GM10266 (cell line): ENCODE results near the gene F2R.
"Not testable (repeated sequence)": the region's sequence is repeated elsewhere in the genome, so short reads cannot be mapped to it uniquely, and the experiment has no call there.

Source experiments
- DNase-seq: peaks from one replicate; pipeline ENCODE4 v3.0.0; 2012; ENCODE audit errors: extremely low spot score
- CTCF ChIP-seq: IDR thresholded peaks from 2 replicates; pipeline ENCODE4 v1.5.1; 2012; ENCODE audit warnings: mild to moderate bottlenecking, low read depth; ENCODE audit not compliant: control insufficient read depth, insufficient read depth; ENCODE audit errors: missing control alignments

F2R gene

GRCh38 chr5:76757049-76757448 is 41.1 kb downstream of the F2R start:
- DNase-seq: no peak
- no peak for TF ChIP-seq CTCF

GRCh38 chr5:76761118-76761517 is 45.2 kb downstream of the F2R start:
- DNase-seq: not testable (repeated sequence)

- DNase-seq: no peak
- no peak for TF ChIP-seq CTCF
Measured at GRCh38 chr5:76762484-76762883, 46.6 kb downstream of the F2R start.

- no peak for TF ChIP-seq CTCF
- DNase-seq: no peak
Measured at GRCh38 chr5:76763136-76763535, 47.2 kb downstream of the F2R start.

- DNase-seq: no peak
- TF ChIP-seq CTCF: no peak
Measured at GRCh38 chr5:76764374-76764773, 48.4 kb downstream of the F2R start.

GRCh38 chr5:76765249-76765648 is 49.3 kb downstream of the F2R start:
- DNase-seq: no peak
- TF ChIP-seq CTCF: no peak

DNA sequence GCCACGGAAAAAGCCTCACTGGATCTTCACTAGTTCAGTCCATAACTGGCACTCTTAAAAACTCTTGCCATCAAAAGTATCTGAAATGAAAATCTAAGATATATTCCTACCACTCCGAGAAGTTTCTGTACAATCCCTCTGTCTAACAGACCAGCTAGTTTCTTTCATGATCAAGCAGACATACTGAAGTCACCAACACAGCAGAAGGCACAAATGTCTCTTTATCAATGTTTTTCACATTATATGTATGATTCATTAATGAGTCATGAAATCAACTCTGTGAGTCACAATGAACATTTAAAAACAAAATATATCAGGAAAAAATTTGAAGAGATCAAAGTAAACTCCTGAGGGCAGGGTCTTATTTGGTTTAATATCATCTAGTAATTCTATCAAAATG is 50.8 kb downstream of the F2R start:
- no peak for TF ChIP-seq CTCF

GRCh38 chr5:76771041-76771440 is 55.1 kb downstream of the F2R start:
- not testable (repeated sequence) for DNase-seq

More for the DNA sequence above, 50.8 kb downstream of the F2R start:
- DNase-seq: no peak
